ENCODE measurements around the gene DHRS9. TPM values are rescaled to one million over a fixed set of nuclear protein-coding genes. Genes with fewer than 3 reads are reported as not detected.
A peak's percentile ranks its signal among the peaks of the same experiment; 100 is the strongest.
"Not testable (repeated sequence)": the region's sequence is repeated elsewhere in the genome, so short reads cannot be mapped to it uniquely, and the experiment has no call there.

DHRS9 gene
- total RNA-seq, 1 experiment from 2014 or later, result 0.21 TPM

- Histone ChIP-seq H3K4me1 (ENCODE audit: control insufficient read depth, insufficient read depth, low read length) (no peaks in the 10 kb centered on the region), H3K36me3 (ENCODE audit: control insufficient read depth, insufficient read depth, low read length) (no peaks in the 10 kb centered on the region), H3K27ac (ENCODE audit: low read length) (no peak overlapping the region), H3K4me3 (ENCODE audit: low read depth in 2 of 2, low read length in 2 of 2) (no peak overlapping the region), H3K9me3 (ENCODE audit: control insufficient read depth, insufficient read depth, low read depth, low read length) (no peaks in the 10 kb centered on the region), H3K27me3 (ENCODE audit: control insufficient read depth, insufficient read depth, low read length) (peaks cover 2% of the 10 kb centered on the region; the same call in 1 of the 2 replicates)
- in situ Hi-C loops (cut with HindIII; ENCODE audit: low pct_unique_long_range_greater_than_20kb, low sequenced_read_pairs) (no loop called here), intact Hi-C loops (cut with micrococcal nuclease; ENCODE audit: unreplicated experiment) (loop anchor here (5.0 kb wide), 1 partner anchor 167 kb away; no protein-coding TSS in a partner anchor)
- DNase-seq (ENCODE audit: low read depth, low spot score) (no peak), ATAC-seq (no peak)
- no peak for TF ChIP-seq TCF7L2 (IDR thresholded peaks at IDR 0.05; ENCODE audit: low read depth, low read length)
- no peak for TF ChIP-seq SIN3A (IDR thresholded peaks at IDR 0.05; ENCODE audit: borderline replicate concordance, insufficient read depth, low read depth, low read length)
- no peak for TF ChIP-seq POLR2AphosphoS5 (IDR thresholded peaks at IDR 0.05; ENCODE audit: low read depth, low read length)
- TF ChIP-seq, protein P1, sequence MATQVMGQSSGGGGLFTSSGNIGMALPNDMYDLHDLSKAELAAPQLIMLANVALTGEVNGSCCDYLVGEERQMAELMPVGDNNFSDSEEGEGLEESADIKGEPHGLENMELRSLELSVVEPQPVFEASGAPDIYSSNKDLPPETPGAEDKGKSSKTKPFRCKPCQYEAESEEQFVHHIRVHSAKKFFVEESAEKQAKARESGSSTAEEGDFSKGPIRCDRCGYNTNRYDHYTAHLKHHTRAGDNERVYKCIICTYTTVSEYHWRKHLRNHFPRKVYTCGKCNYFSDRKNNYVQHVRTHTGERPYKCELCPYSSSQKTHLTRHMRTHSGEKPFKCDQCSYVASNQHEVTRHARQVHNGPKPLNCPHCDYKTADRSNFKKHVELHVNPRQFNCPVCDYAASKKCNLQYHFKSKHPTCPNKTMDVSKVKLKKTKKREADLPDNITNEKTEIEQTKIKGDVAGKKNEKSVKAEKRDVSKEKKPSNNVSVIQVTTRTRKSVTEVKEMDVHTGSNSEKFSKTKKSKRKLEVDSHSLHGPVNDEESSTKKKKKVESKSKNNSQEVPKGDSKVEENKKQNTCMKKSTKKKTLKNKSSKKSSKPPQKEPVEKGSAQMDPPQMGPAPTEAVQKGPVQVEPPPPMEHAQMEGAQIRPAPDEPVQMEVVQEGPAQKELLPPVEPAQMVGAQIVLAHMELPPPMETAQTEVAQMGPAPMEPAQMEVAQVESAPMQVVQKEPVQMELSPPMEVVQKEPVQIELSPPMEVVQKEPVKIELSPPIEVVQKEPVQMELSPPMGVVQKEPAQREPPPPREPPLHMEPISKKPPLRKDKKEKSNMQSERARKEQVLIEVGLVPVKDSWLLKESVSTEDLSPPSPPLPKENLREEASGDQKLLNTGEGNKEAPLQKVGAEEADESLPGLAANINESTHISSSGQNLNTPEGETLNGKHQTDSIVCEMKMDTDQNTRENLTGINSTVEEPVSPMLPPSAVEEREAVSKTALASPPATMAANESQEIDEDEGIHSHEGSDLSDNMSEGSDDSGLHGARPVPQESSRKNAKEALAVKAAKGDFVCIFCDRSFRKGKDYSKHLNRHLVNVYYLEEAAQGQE (IDR thresholded peaks at IDR 0.05; ENCODE audit: insufficient read depth in 1 of 2, low read depth in 2 of 2, low read length in 1 of 2), result no peak
- TF ChIP-seq CTCF (IDR thresholded peaks at IDR 0.05), result no peak
- ChIA-PET POLR2A (no interaction called here), CTCF (no interaction called here)
- BruUV-seq (replicated peaks), result no TSS peak
Measured at GRCh38 chr2:169129703-169130243, 60.4 kb downstream of the DHRS9 start.

DNA sequence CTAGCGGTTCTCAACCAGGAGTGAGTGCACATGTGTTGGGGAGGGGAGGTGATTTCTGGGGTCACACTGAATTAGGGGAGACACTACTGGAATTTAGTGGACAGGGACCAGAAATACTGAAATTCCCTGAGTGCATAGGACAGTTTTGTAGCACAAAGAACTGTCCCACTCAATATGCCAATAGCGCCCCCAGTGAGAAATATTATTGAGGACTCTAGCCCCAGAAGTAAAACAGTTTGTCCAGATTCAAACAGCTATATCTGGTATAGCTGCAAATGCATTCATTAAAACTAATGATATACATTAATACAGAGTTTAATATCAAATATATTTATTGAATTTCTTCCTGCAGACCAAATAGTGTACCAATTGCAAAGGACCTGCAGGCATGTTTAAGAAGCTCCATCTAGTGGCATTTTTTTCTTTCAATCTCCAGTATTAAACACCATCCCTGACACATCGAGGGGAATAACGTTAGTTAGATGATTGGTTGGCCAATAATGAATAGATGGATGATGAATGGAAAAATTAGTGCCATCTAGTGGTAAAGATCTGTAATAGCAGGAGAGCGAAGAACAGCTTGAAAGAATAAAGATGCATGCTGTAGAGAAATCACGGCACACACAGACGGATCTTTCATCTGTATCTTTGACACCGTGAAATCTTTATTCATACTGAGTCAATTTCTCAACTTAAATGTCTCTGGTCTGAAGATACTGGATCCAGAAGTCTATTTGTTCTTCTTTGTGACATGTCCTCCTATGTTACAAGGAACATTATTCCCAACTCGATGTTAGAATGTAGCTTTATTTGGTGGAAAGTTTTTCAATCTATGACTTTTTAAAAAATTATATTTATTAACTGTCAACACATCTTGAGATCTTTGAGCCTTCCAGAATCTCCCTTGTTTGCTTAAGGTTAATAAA is 62.5 kb downstream of the DHRS9 start:
- BruUV-seq (replicated peaks), result no TSS peak
- intact Hi-C loops (cut with micrococcal nuclease; ENCODE audit: unreplicated experiment) (loop anchor here (5.0 kb wide), 1 partner anchor 170 kb away; no protein-coding TSS in a partner anchor), in situ Hi-C loops (cut with HindIII; ENCODE audit: low pct_unique_long_range_greater_than_20kb, low sequenced_read_pairs) (no loop called here)
- peaks cover 2% of the 10 kb centered on the region; the same call in 1 of the 2 replicates for H3K27me3 ChIP-seq (ENCODE audit: control insufficient read depth, insufficient read depth, low read length)
- TF ChIP-seq CTCF (IDR thresholded peaks at IDR 0.05), result peak; percentile 78
- TF ChIP-seq, protein P1 (IDR thresholded peaks at IDR 0.05; ENCODE audit: insufficient read depth in 1 of 2, low read depth in 2 of 2, low read length in 1 of 2), result no peak
- H3K27ac ChIP-seq (ENCODE audit: low read length), result no peak overlapping the region
- CTCF ChIA-PET, result interaction anchor here (0.7 to 1.1 kb wide), 5 partner anchors 10 to 265 kb away, joined by 3 to 7 read pairs (median 4); no protein-coding TSS in a partner anchor
- no peaks in the 10 kb centered on the region for H3K9me3 ChIP-seq (ENCODE audit: control insufficient read depth, insufficient read depth, low read depth, low read length)
- H3K4me1 ChIP-seq (ENCODE audit: control insufficient read depth, insufficient read depth, low read length), result no peaks in the 10 kb centered on the region
- no peaks in the 10 kb centered on the region for H3K36me3 ChIP-seq (ENCODE audit: control insufficient read depth, insufficient read depth, low read length)
- POLR2A ChIA-PET, result no interaction called here
- H3K4me3 ChIP-seq (ENCODE audit: low read depth in 2 of 2, low read length in 2 of 2), result no peak overlapping the region
- peak; percentile 48 for DNase-seq (ENCODE audit: low read depth, low spot score)
- ATAC-seq, result peak; percentile 72

GRCh38 chr2:169134272-169134671 is 64.9 kb downstream of the DHRS9 start:
- intact Hi-C loops (cut with micrococcal nuclease; ENCODE audit: unreplicated experiment), result loop anchor here (5.0 kb wide), 1 partner anchor 172 kb away; no protein-coding TSS in a partner anchor
- ATAC-seq; H3K27ac ChIP-seq (ENCODE audit: low read length); H3K4me1 ChIP-seq (ENCODE audit: control insufficient read depth, insufficient read depth, low read length); in situ Hi-C loops (cut with HindIII; ENCODE audit: low pct_unique_long_range_greater_than_20kb, low sequenced_read_pairs); H3K4me3 ChIP-seq (ENCODE audit: low read depth in 2 of 2, low read length in 2 of 2); BruUV-seq (replicated peaks); POLR2A ChIA-PET; H3K9me3 ChIP-seq (ENCODE audit: control insufficient read depth, insufficient read depth, low read depth, low read length); H3K36me3 ChIP-seq (ENCODE audit: control insufficient read depth, insufficient read depth, low read length); CTCF ChIA-PET; H3K27me3 ChIP-seq (ENCODE audit: control insufficient read depth, insufficient read depth, low read length); DNase-seq (ENCODE audit: low read depth, low spot score): not testable (repeated sequence)
